HCT116 (cell line): ENCODE results near the gene METTL6. TPM values are rescaled to one million over a fixed set of nuclear protein-coding genes. Genes with fewer than 3 reads are reported as not detected.

Experiments used
- ATAC-seq: fragments of 200-7000 bp; cut with Tn5 transposase; 2 replicates; pipeline ENCODE4 v1.9.1; 2020; ENCODE audit warnings: mild to moderate bottlenecking, moderate library complexity
- BruUV-seq: library from RNA; stranded (reverse); fragments of 400-500 nt; replicated peaks from 2 replicates; lab custom pipeline; 2021; lab: Mats Ljungman, UMichigan
- CTCF ChIA-PET: fragments of 300-600 bp; sonication (Branson Sonifier 250); formaldehyde crosslinking; loops from one replicate; lab custom pipeline; 2021; ENCODE audit warnings: antibody characterized with exemption; lab: Charles Lee
- POLR2A ChIA-PET: fragments of 300-600, 350-600 bp; sonication (Branson Sonifier 250); formaldehyde crosslinking; loops from one replicate; lab custom pipeline; 2021; ENCODE audit warnings: antibody characterized with exemption; lab: Charles Lee
- RAD21 ChIA-PET, 2 experiments: fragments of 300-600 bp; sonication (Branson Sonifier 250); formaldehyde crosslinking; loops; one replicate each; lab custom pipeline; 2023; ENCODE audit warnings: low total read pairs in 2 of 2; ENCODE audit not compliant: uncharacterized antibody in 2 of 2, unreplicated experiment in 2 of 2, low non-redundant PET in 1 of 2; lab: Charles Lee
- DNase-seq: peaks from one replicate; pipeline ENCODE4 v3.0.0-alpha.2; 2010; ENCODE audit warnings: low read depth, low spot score
- H2AFZ ChIP-seq: fragments of 200-600 bp; shearing (Covaris generic), sonication (generic); 2 replicates; pipeline ENCODE4 v1.6.1; 2017; ENCODE audit warnings: low read depth, mixed run types, mixed read lengths, antibody characterized with exemption, low read length; ENCODE audit not compliant: poor library complexity, severe bottlenecking
- H3K27ac ChIP-seq: 2 replicates; pipeline ENCODE4 v1.5.1; 2012; ENCODE audit warnings: low read depth, low read length
- H3K27me3 ChIP-seq: fragments of 200-600 bp; sonication (generic); 2 replicates; pipeline ENCODE4 v1.6.1; 2016; ENCODE audit warnings: mixed run types, low read length, mixed read lengths; ENCODE audit not compliant: insufficient read depth
- H3K36me3 ChIP-seq, 2 experiments: fragments of 200-500 bp in 1 of 2; fragments of 200-600 bp in 1 of 2; sonication (Bioruptor generic) in 1 of 2; sonication (generic) in 1 of 2; 2 replicates each; pipeline versions ENCODE4 v1.5.1 to v1.6.1; 2014 to 2016; ENCODE audit warnings: low read length in 2 of 2, inconsistent platforms in 1 of 2, mixed read lengths in 1 of 2, mixed run types in 1 of 2; ENCODE audit not compliant: insufficient read depth in 2 of 2, control insufficient read depth in 1 of 2
- H3K4me1 ChIP-seq, 2 experiments: fragments of 200-600 bp in 1 of 2; sonication (generic) in 1 of 2; 2 replicates each; pipeline versions ENCODE4 v1.5.1 to v1.6.1; 2012 to 2017; ENCODE audit warnings: low read length in 2 of 2, inconsistent platforms in 1 of 2, mild to moderate bottlenecking in 1 of 2, mixed read lengths in 1 of 2, mixed run types in 1 of 2, moderate library complexity in 1 of 2; ENCODE audit not compliant: insufficient read depth in 2 of 2, control insufficient read depth in 1 of 2
- H3K4me2 ChIP-seq: fragments of 200-600 bp; sonication (generic); 2 replicates; pipeline ENCODE4 v1.6.1; 2017; ENCODE audit warnings: mixed run types, low read length, mixed read lengths
- H3K4me3 ChIP-seq, 2 experiments: fragments of 200-600 bp in 1 of 2; sonication (generic) in 1 of 2; replicated peaks in 1 of 2; 2 replicates each; pipeline ENCODE4 v1.5.1; 2011 to 2016; ENCODE audit warnings: low read length in 2 of 2, control low read depth in 1 of 2, low read depth in 1 of 2, mild to moderate bottlenecking in 1 of 2, mixed read lengths in 1 of 2, mixed run types in 1 of 2
- H3K79me2 ChIP-seq: fragments of 200-600 bp; sonication (generic); 2 replicates; pipeline ENCODE4 v1.6.1; 2017; ENCODE audit warnings: mild to moderate bottlenecking, mixed run types, low read length, moderate library complexity, mixed read lengths; ENCODE audit not compliant: insufficient read depth
- H3K9ac ChIP-seq: fragments of 200-600 bp; sonication (generic); 2 replicates; pipeline ENCODE4 v1.6.1; 2016; ENCODE audit warnings: low read length, mixed read lengths
- H3K9me2 ChIP-seq: fragments of 200-600 bp; sonication (generic), shearing (Covaris generic); 2 replicates; pipeline ENCODE4 v1.6.1; 2017; ENCODE audit warnings: mixed run types, mild to moderate bottlenecking, moderate library complexity; ENCODE audit not compliant: insufficient read depth
- H3K9me3 ChIP-seq, 2 experiments: fragments of 200-500 bp in 1 of 2; fragments of 200-600 bp in 1 of 2; sonication (Bioruptor generic) in 1 of 2; sonication (generic) in 1 of 2; 2 replicates each; pipeline ENCODE4 v1.6.1; 2014 to 2017; ENCODE audit warnings: low read length in 2 of 2, mixed read lengths in 2 of 2, inconsistent platforms in 1 of 2, low read depth in 1 of 2, mild to moderate bottlenecking in 1 of 2, mixed run types in 1 of 2, moderate library complexity in 1 of 2; ENCODE audit not compliant: control insufficient read depth in 1 of 2, insufficient read depth in 1 of 2
- H4K20me1 ChIP-seq: fragments of 200-600 bp; sonication (generic), shearing (Covaris generic); 2 replicates; pipeline ENCODE4 v1.6.1; 2017; ENCODE audit warnings: mixed run types, mild to moderate bottlenecking, moderate library complexity; ENCODE audit not compliant: insufficient read depth
- CBX3 ChIP-seq: IDR thresholded peaks from 2 replicates; pipeline ENCODE4 v1.6.1; 2012; ENCODE audit warnings: low read depth
- CEBPB ChIP-seq: IDR thresholded peaks from 2 replicates; pipeline ENCODE4 v1.6.1; 2012; ENCODE audit warnings: low read depth
- CTCF ChIP-seq, 3 experiments: fragments of 200-600 bp in 1 of 3; sonication (generic) in 1 of 3; IDR thresholded peaks in 2 of 3; conservative IDR thresholded peaks in 1 of 3; 2 replicates each; pipeline ENCODE4 v1.5.1; 2012 to 2017; ENCODE audit warnings: low read depth in 2 of 3, low read length in 2 of 3, antibody characterized with exemption in 1 of 3, borderline replicate concordance in 1 of 3, control low read depth in 1 of 3, mild to moderate bottlenecking in 1 of 3, mixed read lengths in 1 of 3, mixed run types in 1 of 3, moderate library complexity in 1 of 3; ENCODE audit not compliant: insufficient read depth in 1 of 3
- EGR1 ChIP-seq: IDR thresholded peaks from 2 replicates; pipeline ENCODE4 v1.6.1; 2012; ENCODE audit warnings: low read depth
- EZH2 ChIP-seq: fragments of 200-600 bp; sonication (generic); IDR thresholded peaks from 2 replicates; pipeline ENCODE4 v1.6.1; 2017; ENCODE audit warnings: antibody characterized with exemption, mixed run types
- EZH2phosphoT487 ChIP-seq: fragments of 200-600 bp; IDR thresholded peaks from 2 replicates; pipeline ENCODE4 v1.6.1; 2018; ENCODE audit warnings: antibody characterized with exemption, borderline replicate concordance
- JUND ChIP-seq: IDR thresholded peaks from 2 replicates; pipeline ENCODE4 v1.6.1; 2012
- MAX ChIP-seq: IDR thresholded peaks from 2 replicates; pipeline ENCODE4 v1.6.1; 2012
- POLR2A ChIP-seq: IDR thresholded peaks from 2 replicates; pipeline ENCODE4 v1.7.0; 2011; ENCODE audit warnings: borderline replicate concordance; ENCODE audit not compliant: insufficient read depth, insufficient read length; ENCODE audit errors: extremely low read depth
- POLR2AphosphoS5 ChIP-seq: IDR thresholded peaks from 2 replicates; pipeline ENCODE4 v1.6.1; 2011; ENCODE audit warnings: mild to moderate bottlenecking, low read depth, low read length, moderate library complexity
- RAD21 ChIP-seq: IDR thresholded peaks from 2 replicates; pipeline ENCODE4 v1.6.1; 2012; ENCODE audit warnings: low read depth, mild to moderate bottlenecking
- REST ChIP-seq: IDR thresholded peaks from 2 replicates; pipeline ENCODE4 v1.6.1; 2012; ENCODE audit warnings: low read depth
- SP1 ChIP-seq: IDR thresholded peaks from 2 replicates; pipeline ENCODE4 v1.6.1; 2012; ENCODE audit warnings: low read depth
- SRF ChIP-seq: IDR thresholded peaks from 2 replicates; pipeline ENCODE4 v1.6.1; 2012; ENCODE audit warnings: low read depth
- ZBTB33 ChIP-seq: IDR thresholded peaks from 2 replicates; pipeline ENCODE4 v1.6.1; 2011; ENCODE audit warnings: mild to moderate bottlenecking, low read length, moderate library complexity; ENCODE audit not compliant: insufficient replicate concordance; ENCODE audit errors: extremely low read depth
- ZFX ChIP-seq: fragments of 450-650 bp; IDR thresholded peaks from 2 replicates; pipeline ENCODE4 v1.6.1; 2017
- intact Hi-C: fragments of 100-400 bp; cut with micrococcal nuclease; formaldehyde crosslinking; loops from 2 replicates; pipeline ENCODE4 v1.10.0; 2022
- total RNA-seq: library from RNA; stranded (reverse); gene quantifications from one replicate; pipeline ENCODE4 v1.2.1, GENCODE V29; 2021; ENCODE audit not compliant: unreplicated experiment

The METTL6 gene
- total RNA-seq, 1 experiment from 2014 or later: 14.7 TPM

GRCh38 chr3:15384510-15385237, 42.7 kb downstream of the METTL6 start (continued):
- TF ChIP-seq POLR2AphosphoS5 (no peak), EZH2phosphoT487 (no peak), ZFX (no peak), EZH2 (no peak)
- TF ChIP-seq, all 23 proteins: peak for 0

- Histone ChIP-seq H3K79me2 (no peaks in the 10 kb centered on the region), H3K27ac (no peak overlapping the region), H4K20me1 (no peaks in the 10 kb centered on the region), H3K9me2 (no peaks in the 10 kb centered on the region), H3K27me3 (no peaks in the 10 kb centered on the region), H3K9ac (no peak overlapping the region), H3K4me3 (no peak overlapping the region), H3K4me2 (no peak overlapping the region), H3K36me3 (no peaks in the 10 kb centered on the region), H3K9me3 (no peaks in the 10 kb centered on the region), H3K4me1 (peaks cover 3 to 30% of the 10 kb centered on the region in 2 experiments; a peak in 2 of 4 replicates), H2AFZ (no peak overlapping the region)
- ATAC-seq: no peak
- ChIA-PET RAD21 (no interaction called here), CTCF (no interaction called here), POLR2A (no interaction called here)
- no peak for DNase-seq
- TF ChIP-seq SRF (no peak), CEBPB (no peak), EZH2phosphoT487 (no peak), JUND (no peak), EZH2 (no peak), ZBTB33 (no peak), REST (no peak), CBX3 (no peak), RAD21 (no peak), SP1 (no peak), POLR2A (no peak), CTCF (IDR thresholded peaks at IDR 0.05 in 2 of 3, conservative IDR thresholded peaks at IDR 0.05 in 1 of 3; ENCODE audit: borderline replicate concordance in 1 of 3, insufficient read depth in 1 of 3, low read depth in 2 of 3, low read length in 2 of 3) (no peak), EGR1 (no peak), MAX (no peak)
- intact Hi-C loops: no loop called here
- BruUV-seq: no TSS peak
Measured at GRCh38 chr3:15382405-15382923, 44.9 kb downstream of the METTL6 start.
